ENCODE data around the gene NEK11.

The NEK11 gene

GRCh38 chr3:131048030-131048429, 21.4 kb downstream of the NEK11 start:
- no peak for DNase-seq (ENCODE audit: insufficient read length)
- no peak for FAIRE-seq
- no peak for TF ChIP-seq POLR2AphosphoS5 (IDR thresholded peaks at IDR 0.05; ENCODE audit: low read depth, low read length)
- TF ChIP-seq POLR2A (IDR thresholded peaks at IDR 0.05; ENCODE audit: low read depth, low read length): no peak
- TF ChIP-seq TAF1 (IDR thresholded peaks at IDR 0.05; ENCODE audit: borderline replicate concordance, low read depth, low read length): no peak

- no peak for DNase-seq (ENCODE audit: insufficient read length)
- TF ChIP-seq TAF1 (IDR thresholded peaks at IDR 0.05; ENCODE audit: borderline replicate concordance, low read depth, low read length) (no peak), POLR2A (IDR thresholded peaks at IDR 0.05; ENCODE audit: low read depth, low read length) (no peak), POLR2AphosphoS5 (IDR thresholded peaks at IDR 0.05; ENCODE audit: low read depth, low read length) (no peak)
- FAIRE-seq: no peak
These were observed 23.3 kb downstream of the NEK11 start for GRCh38 chr3:131050001-131050400.

GRCh38 chr3:131053043-131053859, 26.6 kb downstream of the NEK11 start:
- no peak for FAIRE-seq
- TF ChIP-seq POLR2A (IDR thresholded peaks at IDR 0.05; ENCODE audit: low read depth, low read length) (no peak), TAF1 (IDR thresholded peaks at IDR 0.05; ENCODE audit: borderline replicate concordance, low read depth, low read length) (no peak), POLR2AphosphoS5 (IDR thresholded peaks at IDR 0.05; ENCODE audit: low read depth, low read length) (no peak)
- no peak for DNase-seq (ENCODE audit: insufficient read length)

DNA sequence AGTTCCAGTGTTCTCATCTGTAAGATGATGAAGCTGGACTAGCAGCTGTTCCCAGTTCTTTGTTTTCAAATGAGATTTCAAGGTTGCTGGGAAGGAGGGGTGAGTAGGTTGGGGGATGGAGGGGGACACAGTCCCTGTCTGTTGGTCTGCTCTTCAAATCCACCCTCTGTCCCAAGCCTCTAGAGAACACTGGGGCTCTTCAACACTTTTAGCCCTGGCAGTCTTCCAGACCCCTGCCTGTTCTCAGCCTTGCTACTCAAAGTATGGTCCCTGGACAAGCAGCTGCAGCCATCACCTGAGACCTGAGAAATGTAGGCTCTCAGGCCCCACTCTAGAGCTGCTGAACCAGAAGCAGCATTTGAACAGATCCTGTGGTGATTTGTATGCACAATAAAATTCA, 41.3 kb downstream of the NEK11 start:
- TF ChIP-seq POLR2AphosphoS5 (IDR thresholded peaks at IDR 0.05; ENCODE audit: low read depth, low read length) (no peak), POLR2A (IDR thresholded peaks at IDR 0.05; ENCODE audit: low read depth, low read length) (no peak), TAF1 (IDR thresholded peaks at IDR 0.05; ENCODE audit: borderline replicate concordance, low read depth, low read length) (no peak)
- DNase-seq (ENCODE audit: insufficient read length): no peak
- FAIRE-seq: no peak

GRCh38 chr3:131072099-131072559, 45.5 kb downstream of the NEK11 start:
- TF ChIP-seq POLR2AphosphoS5 (IDR thresholded peaks at IDR 0.05; ENCODE audit: low read depth, low read length) (no peak), TAF1 (IDR thresholded peaks at IDR 0.05; ENCODE audit: borderline replicate concordance, low read depth, low read length) (no peak), POLR2A (IDR thresholded peaks at IDR 0.05; ENCODE audit: low read depth, low read length) (no peak)
- FAIRE-seq (no peak), DNase-seq (ENCODE audit: insufficient read length) (no peak)

GRCh38 chr3:131072845-131073244, 46.2 kb downstream of the NEK11 start:
- FAIRE-seq: no peak
- TF ChIP-seq POLR2AphosphoS5 (IDR thresholded peaks at IDR 0.05; ENCODE audit: low read depth, low read length): no peak
- no peak for TF ChIP-seq POLR2A (IDR thresholded peaks at IDR 0.05; ENCODE audit: low read depth, low read length)
- TF ChIP-seq TAF1 (IDR thresholded peaks at IDR 0.05; ENCODE audit: borderline replicate concordance, low read depth, low read length): no peak
- no peak for DNase-seq (ENCODE audit: insufficient read length)

- DNase-seq (ENCODE audit: insufficient read length) (no peak), FAIRE-seq (no peak)
- TF ChIP-seq POLR2A (IDR thresholded peaks at IDR 0.05; ENCODE audit: low read depth, low read length): no peak
- TF ChIP-seq POLR2AphosphoS5 (IDR thresholded peaks at IDR 0.05; ENCODE audit: low read depth, low read length): no peak
These were observed 49.1 kb downstream of the NEK11 start for GRCh38 chr3:131075632-131076328.

DNA sequence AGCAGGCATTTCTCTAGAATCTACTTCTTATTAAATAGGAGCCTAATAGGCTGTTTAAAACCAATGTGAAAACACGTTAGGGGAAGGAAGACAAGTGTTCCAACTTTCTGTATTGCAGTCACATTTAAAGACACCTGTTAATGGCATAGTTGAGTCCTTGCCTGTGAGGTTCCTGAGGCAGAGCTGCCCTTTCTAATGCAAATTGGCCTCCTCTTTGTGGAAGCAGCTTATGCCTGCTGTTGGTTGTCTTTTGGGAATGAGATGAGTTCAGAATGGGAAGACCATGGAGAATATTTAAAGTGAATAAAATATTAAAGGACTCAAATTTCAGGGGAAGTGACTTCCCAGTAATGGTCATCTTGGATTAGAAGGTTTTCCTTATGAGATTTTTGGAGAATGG, 51.2 kb downstream of the NEK11 start:
- FAIRE-seq (no peak), DNase-seq (ENCODE audit: insufficient read length) (no peak)

DNA sequence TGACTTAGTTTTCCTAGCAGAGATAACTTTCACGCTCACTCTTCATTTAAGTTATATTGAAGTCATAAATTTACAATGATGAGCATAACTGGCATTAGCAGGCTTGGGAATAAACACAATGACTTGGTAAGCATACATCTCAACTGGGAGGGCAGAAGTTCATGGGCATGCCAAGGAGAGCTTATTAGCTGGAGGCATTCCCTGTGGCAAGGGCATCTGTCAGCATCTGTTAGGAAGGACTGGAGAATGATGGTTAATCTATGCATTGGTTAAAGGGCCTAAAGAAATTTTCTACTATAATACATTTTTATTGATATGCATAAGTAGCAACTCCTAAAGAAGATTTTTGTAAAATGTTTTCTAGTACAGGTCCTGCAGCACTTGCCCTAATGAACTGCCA, 52.4 kb downstream of the NEK11 start:
- TF ChIP-seq POLR2AphosphoS5 (IDR thresholded peaks at IDR 0.05; ENCODE audit: low read depth, low read length) (no peak), TAF1 (IDR thresholded peaks at IDR 0.05; ENCODE audit: borderline replicate concordance, low read depth, low read length) (no peak), POLR2A (IDR thresholded peaks at IDR 0.05; ENCODE audit: low read depth, low read length) (no peak)
- DNase-seq (ENCODE audit: insufficient read length): no peak
- no peak for FAIRE-seq

More for the DNA sequence above, 51.2 kb downstream of the NEK11 start:
- TF ChIP-seq POLR2AphosphoS5 (IDR thresholded peaks at IDR 0.05; ENCODE audit: low read depth, low read length) (no peak), TAF1 (IDR thresholded peaks at IDR 0.05; ENCODE audit: borderline replicate concordance, low read depth, low read length) (no peak), POLR2A (IDR thresholded peaks at IDR 0.05; ENCODE audit: low read depth, low read length) (no peak)

DNA sequence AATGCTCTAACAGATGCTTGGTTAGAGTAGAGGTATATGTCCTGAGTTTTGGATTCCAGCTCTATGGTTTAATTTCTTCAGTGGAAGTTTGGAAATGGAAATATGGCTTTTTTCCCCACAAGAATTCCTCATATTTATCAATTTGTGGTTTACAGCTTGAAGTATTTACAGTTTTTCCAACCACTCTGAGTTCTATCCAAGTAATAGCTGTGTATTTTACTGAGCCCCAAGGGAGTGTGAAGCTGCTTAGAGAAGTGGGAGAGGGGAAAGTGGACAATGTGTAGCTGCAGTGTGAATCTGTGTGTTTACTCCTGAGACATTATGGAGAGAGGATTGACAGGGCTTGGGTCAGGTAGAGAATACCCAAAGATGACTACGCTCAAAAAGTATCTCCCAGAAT, 54.5 kb downstream of the NEK11 start:
- TF ChIP-seq POLR2A (IDR thresholded peaks at IDR 0.05; ENCODE audit: low read depth, low read length) (no peak), TAF1 (IDR thresholded peaks at IDR 0.05; ENCODE audit: borderline replicate concordance, low read depth, low read length) (no peak)
- no peak for DNase-seq (ENCODE audit: insufficient read length)
- FAIRE-seq: no peak

DNA sequence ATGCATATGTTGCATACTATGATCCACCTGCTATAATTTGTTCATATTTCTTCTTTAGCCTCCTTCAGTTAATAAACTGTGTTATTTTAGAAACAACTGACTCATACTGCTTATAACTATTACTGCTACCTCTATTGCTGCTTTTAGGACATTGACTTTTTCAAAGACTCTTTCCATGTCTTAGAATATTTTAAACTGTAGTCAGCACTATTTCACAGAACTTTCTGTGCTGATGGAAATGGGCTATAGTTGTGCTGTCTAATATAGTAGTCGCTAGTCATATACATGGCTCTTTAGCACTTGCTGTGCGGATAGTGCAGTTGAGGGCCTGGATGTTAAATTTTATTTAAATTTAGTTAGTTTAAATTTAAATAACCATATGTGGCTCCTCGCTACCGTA, 55.6 kb downstream of the NEK11 start:
- no peak for TF ChIP-seq POLR2A (IDR thresholded peaks at IDR 0.05; ENCODE audit: low read depth, low read length)
- no peak for TF ChIP-seq POLR2AphosphoS5 (IDR thresholded peaks at IDR 0.05; ENCODE audit: low read depth, low read length)
- no peak for FAIRE-seq

More for the DNA sequence above, 55.6 kb downstream of the NEK11 start:
- no peak for DNase-seq (ENCODE audit: insufficient read length)
